Nephron progenitor cell (in vitro differentiated cells): ENCODE results near the gene OLR1.
"Not testable (repeated sequence)": the region's sequence is repeated elsewhere in the genome, so short reads cannot be mapped to it uniquely, and the experiment has no call there.

ENCODE experiments used
- DNase-seq: peaks from one replicate; pipeline ENCODE4 v3.0.0; 2021
- H3K27ac Mint-ChIP-seq: 2 replicates; pipeline ENCODE4 v1.8.0; 2021; ENCODE audit warnings: mild to moderate bottlenecking, moderate library complexity, mixed read lengths
- H3K27me3 Mint-ChIP-seq: 2 replicates; pipeline ENCODE4 v1.8.0; 2021; ENCODE audit warnings: mild to moderate bottlenecking, low read depth, mixed read lengths; ENCODE audit not compliant: poor library complexity
- H3K36me3 Mint-ChIP-seq: 2 replicates; pipeline ENCODE4 v1.8.0; 2021; ENCODE audit warnings: low read depth, mixed read lengths
- H3K4me1 Mint-ChIP-seq: 2 replicates; pipeline ENCODE4 v1.8.0; 2021; ENCODE audit warnings: mixed read lengths
- H3K4me3 Mint-ChIP-seq: 2 replicates; pipeline ENCODE4 v1.8.0; 2021; ENCODE audit warnings: mild to moderate bottlenecking, moderate library complexity, mixed read lengths
- H3K9me3 Mint-ChIP-seq: 2 replicates; pipeline ENCODE4 v1.8.0; 2021; ENCODE audit warnings: mild to moderate bottlenecking, moderate library complexity, mixed read lengths
- CTCF ChIP-seq: fragments of 200-600 bp; sonication (generic); IDR thresholded peaks from 2 replicates; pipeline ENCODE4 v1.5.0; 2021; ENCODE audit warnings: antibody characterized with exemption

OLR1 gene

GRCh38 chr12:10171973-10172728, at the start of gene OLR1:
OLR1 (minus strand) TSS chr12:10172132; CDS start chr12:10172077, 55 bp downstream.
- no peak for TF ChIP-seq CTCF
- DNase-seq = no peak
- no peak within 1 kb of the TSS for H3K27ac Mint-ChIP-seq
- no peaks in the 10 kb centered on the region for H3K36me3 Mint-ChIP-seq
- no peaks in the 10 kb centered on the region for H3K27me3 Mint-ChIP-seq
- no peaks in the 10 kb centered on the region for H3K9me3 Mint-ChIP-seq
- no peak within 1 kb of the TSS for H3K4me3 Mint-ChIP-seq
- no peaks in the 10 kb centered on the region for H3K4me1 Mint-ChIP-seq

GRCh38 chr12:10220398-10221077, 48.6 kb upstream of the OLR1 start:
- no peak for DNase-seq
- H3K36me3 Mint-ChIP-seq = peaks cover 58% of the 10 kb centered on the region
- no peaks in the 10 kb centered on the region for H3K9me3 Mint-ChIP-seq
- H3K27ac Mint-ChIP-seq = no peak overlapping the region
- no peak for TF ChIP-seq CTCF
- H3K27me3 Mint-ChIP-seq = no peaks in the 10 kb centered on the region
- H3K4me3 Mint-ChIP-seq = no peak overlapping the region
- H3K4me1 Mint-ChIP-seq = peaks cover 3% of the 10 kb centered on the region

- no peak overlapping the region for H3K27ac Mint-ChIP-seq
- H3K27me3 Mint-ChIP-seq = no peaks in the 10 kb centered on the region
- no peak for DNase-seq
- H3K4me1 Mint-ChIP-seq = peaks cover 24% of the 10 kb centered on the region
- H3K4me3 Mint-ChIP-seq = no peak overlapping the region
- TF ChIP-seq CTCF = no peak
- peaks cover 40% of the 10 kb centered on the region for H3K36me3 Mint-ChIP-seq
- H3K9me3 Mint-ChIP-seq = no peaks in the 10 kb centered on the region
These were observed 46.1 kb upstream of the OLR1 start for GRCh38 chr12:10218021-10218420.

- Mint-ChIP-seq H3K36me3 (peaks cover 20% of the 10 kb centered on the region), H3K4me1 (peaks cover 29% of the 10 kb centered on the region)
- H3K9me3 Mint-ChIP-seq, DNase-seq, H3K4me3 Mint-ChIP-seq, H3K27ac Mint-ChIP-seq, H3K27me3 Mint-ChIP-seq: not testable (repeated sequence)
These were observed 44.0 kb upstream of the OLR1 start for GRCh38 chr12:10215946-10216345.

GRCh38 chr12:10215436-10215835, 43.5 kb upstream of the OLR1 start:
- no peak for DNase-seq
- H3K27me3 Mint-ChIP-seq = peaks cover 4% of the 10 kb centered on the region
- TF ChIP-seq CTCF = no peak
- no peak overlapping the region for H3K27ac Mint-ChIP-seq
- H3K9me3 Mint-ChIP-seq = no peaks in the 10 kb centered on the region
- H3K36me3 Mint-ChIP-seq = peaks cover 15% of the 10 kb centered on the region
- H3K4me1 Mint-ChIP-seq = peaks cover 29% of the 10 kb centered on the region
- peak overlapping the region; percentile 98 for H3K4me3 Mint-ChIP-seq

- DNase-seq = no peak
- Mint-ChIP-seq H3K27me3 (peaks cover 4% of the 10 kb centered on the region), H3K4me1 (peaks cover 29% of the 10 kb centered on the region), H3K27ac (no peak overlapping the region), H3K36me3 (peaks cover 9% of the 10 kb centered on the region), H3K4me3 (peak overlapping the region; percentile 98), H3K9me3 (no peaks in the 10 kb centered on the region)
- TF ChIP-seq CTCF = no peak
These were observed 42.9 kb upstream of the OLR1 start for GRCh38 chr12:10214895-10215267.
